Measurements from ENCODE around the gene CPED1.

Gene CPED1

DNA sequence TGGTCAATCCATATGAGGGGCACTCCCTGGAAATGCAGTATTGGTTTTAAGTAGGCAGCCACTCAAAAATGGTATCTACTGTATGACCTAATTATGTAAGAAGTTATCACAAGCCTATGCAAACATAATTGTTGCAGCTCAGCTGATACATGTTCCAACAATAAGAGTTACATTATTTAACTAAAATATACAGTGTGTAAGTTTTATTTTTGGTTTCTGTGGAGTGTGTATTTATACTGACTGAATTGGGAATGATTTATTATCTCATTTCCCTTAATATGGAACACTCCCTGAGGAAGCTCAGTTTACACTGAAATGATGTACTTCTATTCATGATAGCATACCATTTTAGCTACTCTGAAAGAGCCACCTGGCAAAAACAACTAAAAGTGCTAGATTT is 40.5 kb upstream of the CPED1 start:
- H3K4me3 ChIP-seq (replicated peaks in 1 of 2; ENCODE audit: low read depth in 2 of 2, low read length in 2 of 2) = no peak overlapping the region
- DNase-seq (ENCODE audit: low read depth in 2 of 2) = no peak
- TF ChIP-seq, protein P1, sequence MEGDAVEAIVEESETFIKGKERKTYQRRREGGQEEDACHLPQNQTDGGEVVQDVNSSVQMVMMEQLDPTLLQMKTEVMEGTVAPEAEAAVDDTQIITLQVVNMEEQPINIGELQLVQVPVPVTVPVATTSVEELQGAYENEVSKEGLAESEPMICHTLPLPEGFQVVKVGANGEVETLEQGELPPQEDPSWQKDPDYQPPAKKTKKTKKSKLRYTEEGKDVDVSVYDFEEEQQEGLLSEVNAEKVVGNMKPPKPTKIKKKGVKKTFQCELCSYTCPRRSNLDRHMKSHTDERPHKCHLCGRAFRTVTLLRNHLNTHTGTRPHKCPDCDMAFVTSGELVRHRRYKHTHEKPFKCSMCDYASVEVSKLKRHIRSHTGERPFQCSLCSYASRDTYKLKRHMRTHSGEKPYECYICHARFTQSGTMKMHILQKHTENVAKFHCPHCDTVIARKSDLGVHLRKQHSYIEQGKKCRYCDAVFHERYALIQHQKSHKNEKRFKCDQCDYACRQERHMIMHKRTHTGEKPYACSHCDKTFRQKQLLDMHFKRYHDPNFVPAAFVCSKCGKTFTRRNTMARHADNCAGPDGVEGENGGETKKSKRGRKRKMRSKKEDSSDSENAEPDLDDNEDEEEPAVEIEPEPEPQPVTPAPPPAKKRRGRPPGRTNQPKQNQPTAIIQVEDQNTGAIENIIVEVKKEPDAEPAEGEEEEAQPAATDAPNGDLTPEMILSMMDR (IDR thresholded peaks at IDR 0.05; ENCODE audit: low read depth, low read length) = no peak

DNA sequence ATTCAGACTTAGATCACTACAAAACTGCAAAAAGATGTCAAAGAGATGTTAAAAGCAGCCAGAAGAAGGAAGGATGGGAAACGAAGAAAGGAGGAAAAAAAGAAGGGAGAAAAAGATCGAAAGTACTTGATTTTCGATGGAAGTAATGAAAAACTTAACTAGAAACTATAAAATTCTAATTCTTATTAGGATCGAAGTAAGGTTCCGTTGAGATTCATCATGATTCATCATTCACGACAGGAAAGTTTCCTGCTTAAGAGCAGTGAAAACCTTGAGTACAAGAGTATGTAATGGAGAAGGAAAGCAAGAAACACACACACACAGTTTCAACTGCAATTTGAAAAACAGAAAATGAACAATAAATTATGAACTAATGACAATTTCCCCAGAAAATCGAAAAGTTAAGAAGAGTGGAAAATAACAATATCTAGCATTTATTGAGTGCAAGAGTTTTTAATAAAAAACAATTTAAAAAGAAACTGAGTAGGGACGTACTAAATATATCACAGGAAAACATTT is 39.1 kb upstream of the CPED1 start:
- H3K4me3 ChIP-seq (replicated peaks in 1 of 2; ENCODE audit: low read depth in 2 of 2, low read length in 2 of 2) = no peak overlapping the region
- TF ChIP-seq, protein P1 (IDR thresholded peaks at IDR 0.05; ENCODE audit: low read depth, low read length) = no peak
- DNase-seq (ENCODE audit: low read depth in 2 of 2) = no peak

DNA sequence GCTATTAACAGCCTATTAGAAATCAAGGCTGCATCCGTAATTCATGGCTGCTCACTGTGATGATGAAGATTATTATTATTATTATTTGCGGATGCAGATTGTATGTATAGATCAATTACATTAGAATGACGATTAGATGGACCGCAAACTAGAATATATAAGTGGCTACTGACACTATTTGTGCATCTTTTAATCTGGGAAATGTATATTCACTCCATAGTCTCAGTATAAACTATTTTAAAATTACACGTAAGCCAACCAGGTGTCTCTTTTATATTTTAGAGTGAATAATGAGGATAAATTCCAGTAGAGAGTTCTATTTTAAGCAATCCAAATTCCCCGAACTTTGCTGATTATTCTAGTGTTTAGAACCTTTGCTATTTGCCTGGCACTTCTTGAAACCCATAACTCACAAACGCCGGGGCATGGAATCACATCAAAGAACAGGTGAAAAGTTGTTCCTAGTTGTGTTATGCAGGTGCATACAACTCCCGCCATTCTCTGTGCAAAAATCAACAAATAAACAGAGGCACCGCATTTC is 38.4 kb upstream of the CPED1 start:
- H3K4me3 ChIP-seq (replicated peaks in 1 of 2; ENCODE audit: low read depth in 2 of 2, low read length in 2 of 2) = peak overlapping the region; percentile 16 to 50
- no peak for DNase-seq (ENCODE audit: low read depth in 2 of 2)
- TF ChIP-seq, protein P1 (IDR thresholded peaks at IDR 0.05; ENCODE audit: low read depth, low read length) = no peak

DNA sequence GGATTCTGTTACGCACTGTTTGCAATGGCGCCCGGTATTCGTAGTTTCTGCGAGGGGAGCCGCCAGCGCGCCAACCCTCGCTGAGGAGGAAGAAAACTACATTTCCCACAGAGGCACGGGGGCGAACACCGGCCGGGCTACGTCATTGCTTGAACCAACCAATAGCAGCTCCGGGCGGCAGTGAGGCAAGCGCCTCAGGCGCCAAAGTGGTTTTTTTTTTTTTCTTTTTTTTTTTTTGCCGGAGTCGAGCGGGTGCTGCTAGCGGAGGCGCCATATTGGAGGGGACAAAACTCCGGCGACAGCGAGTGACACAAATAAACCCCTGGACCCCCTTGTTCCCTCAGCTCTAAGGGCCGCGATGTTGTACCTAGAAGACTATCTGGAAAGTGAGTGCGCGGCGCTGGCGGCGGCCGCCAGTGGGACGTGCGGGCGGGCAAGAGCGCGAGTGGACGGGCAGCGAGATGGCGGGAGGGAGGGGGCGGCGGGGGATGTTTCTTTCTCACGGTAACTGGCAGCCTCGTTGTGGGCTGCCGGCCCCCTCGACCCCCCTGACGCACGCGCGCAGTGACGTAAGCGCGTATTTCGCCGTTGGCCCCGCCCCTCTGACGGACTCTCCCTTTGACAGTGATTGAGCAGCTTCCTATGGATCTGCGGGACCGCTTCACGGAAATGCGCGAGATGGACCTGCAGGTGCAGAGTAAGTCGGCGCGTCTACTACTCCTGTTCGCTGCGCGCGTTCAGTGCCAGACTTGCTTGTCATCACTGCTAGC is 37.8 kb upstream of the CPED1 start, which contains the start of gene ING3:
Gene ING3 (plus strand): TSS at position 239 of the 770 bp plus-strand sequence. CDS start 120 bp downstream, at position 359.
- DNase-seq (ENCODE audit: low read depth in 2 of 2) = peak; percentile 99
- peak within 1 kb of the TSS; percentile 73 to 78 for H3K4me3 ChIP-seq (replicated peaks in 1 of 2; ENCODE audit: low read depth in 2 of 2, low read length in 2 of 2)
- TF ChIP-seq, protein P1 (IDR thresholded peaks at IDR 0.05; ENCODE audit: low read depth, low read length) = no peak

DNA sequence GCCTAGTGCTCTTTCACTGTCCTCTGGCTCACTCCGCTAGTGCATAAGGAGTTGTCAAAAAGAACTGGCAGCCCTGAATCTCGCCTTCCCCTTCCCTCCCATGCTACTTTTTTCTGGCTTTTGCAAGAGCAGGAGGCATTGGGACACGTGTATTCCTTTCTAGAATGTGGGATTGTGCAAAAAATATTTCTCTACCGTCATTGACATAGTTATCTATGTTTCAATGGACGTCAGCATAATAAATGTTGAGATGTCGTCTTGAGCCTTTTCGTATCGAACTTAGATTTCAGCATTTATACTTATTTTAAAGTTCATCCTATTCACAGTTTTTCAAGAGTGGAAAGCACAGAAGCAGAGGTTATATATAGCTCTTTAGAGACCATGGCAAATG is 37.2 kb upstream of the CPED1 start:
- TF ChIP-seq, protein P1 (IDR thresholded peaks at IDR 0.05; ENCODE audit: low read depth, low read length) = no peak
- DNase-seq (ENCODE audit: low read depth in 2 of 2) = no peak
- peak overlapping the region; percentile 73 to 78 for H3K4me3 ChIP-seq (replicated peaks in 1 of 2; ENCODE audit: low read depth in 2 of 2, low read length in 2 of 2)

DNA sequence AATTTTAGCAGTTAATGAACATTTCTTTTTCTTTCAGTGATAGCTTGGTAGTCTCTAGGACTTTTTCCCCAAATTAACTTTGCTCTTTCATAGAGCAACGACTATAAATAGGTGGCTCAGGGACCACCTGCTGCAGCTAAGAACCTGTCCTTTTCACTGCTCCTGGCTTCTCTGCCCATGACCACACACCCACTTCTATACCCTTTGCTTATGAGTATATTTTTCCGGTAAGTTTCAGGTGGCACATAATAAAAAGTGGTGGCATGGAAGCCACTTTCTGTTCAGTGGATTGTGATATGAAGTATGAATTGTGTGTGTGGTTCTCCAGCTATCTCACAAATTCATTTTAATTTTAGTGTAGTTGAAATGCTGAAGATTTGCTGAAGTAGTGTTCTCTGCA is 36.7 kb upstream of the CPED1 start:
- DNase-seq (ENCODE audit: low read depth in 2 of 2) = no peak

More for the DNA sequence above, 36.7 kb upstream of the CPED1 start:
- H3K4me3 ChIP-seq (replicated peaks in 1 of 2; ENCODE audit: low read depth in 2 of 2, low read length in 2 of 2) = peak overlapping the region in 1 of 2 donors; percentile 78
- TF ChIP-seq, protein P1 (IDR thresholded peaks at IDR 0.05; ENCODE audit: low read depth, low read length) = no peak
